ENCODE results near the gene BCL6.

The BCL6 gene

DNA sequence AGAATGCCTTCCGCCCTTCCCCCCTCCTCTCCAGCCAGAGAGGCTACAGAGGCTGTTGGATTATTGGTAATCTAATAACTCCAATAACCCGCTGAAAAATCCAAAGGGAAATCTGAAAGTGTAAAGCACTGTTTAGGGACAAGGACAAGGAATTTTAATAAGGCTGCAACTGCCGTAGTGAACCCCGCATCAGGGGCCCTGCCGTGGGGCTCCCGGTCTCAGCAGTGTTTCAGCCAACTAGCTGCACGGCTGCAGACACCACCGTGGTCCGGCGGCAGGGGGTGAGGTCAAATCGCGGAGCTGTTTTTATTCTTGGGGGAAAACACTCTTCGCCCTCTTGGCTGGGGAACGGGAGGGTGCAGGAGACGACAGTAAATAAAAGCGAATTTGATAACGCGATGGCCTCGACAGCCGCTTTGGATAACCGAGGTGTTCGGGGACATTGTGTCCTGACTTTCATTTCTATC, 6.1 kb downstream of the BCL6 start:
- no peak for DNase-seq (ENCODE audit: low spot score)

DNA sequence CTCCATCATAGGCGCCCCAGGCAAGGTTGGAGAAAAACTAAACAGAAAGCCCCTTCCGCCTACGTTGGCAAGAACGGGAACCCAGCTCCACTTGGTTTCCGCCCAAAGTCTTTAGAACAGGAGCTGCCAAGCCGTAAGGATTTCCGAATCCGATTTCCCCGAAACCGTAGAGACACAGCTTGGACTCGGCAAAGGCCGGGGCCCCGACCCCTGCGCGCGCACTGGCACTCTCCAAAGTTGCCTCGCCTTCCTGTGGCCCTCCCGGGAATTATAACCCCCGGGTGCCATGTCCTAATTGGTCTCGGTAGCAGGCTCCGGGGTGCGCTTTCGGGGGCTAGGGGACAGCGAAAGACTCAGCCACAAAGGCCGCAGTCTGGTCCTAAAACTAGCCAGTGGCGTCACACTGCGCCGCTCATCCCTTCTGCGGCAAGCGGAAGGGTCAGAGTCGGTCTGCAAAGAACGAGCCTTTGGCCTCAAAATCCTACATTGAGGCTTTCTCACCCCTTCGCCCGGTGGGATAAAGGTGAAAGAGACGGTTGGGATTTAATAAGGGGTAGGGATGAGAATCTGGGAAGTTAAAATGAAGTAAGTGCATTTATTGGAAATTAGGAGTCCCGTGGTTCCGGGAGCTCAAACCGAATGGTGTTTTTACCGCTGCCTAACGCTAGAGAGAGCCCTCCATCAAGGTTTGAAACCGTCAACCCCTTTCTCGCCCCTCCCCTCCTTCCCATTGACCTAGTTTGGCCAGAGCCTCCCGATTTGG, 6.8 kb downstream of the BCL6 start:
- peak; percentile 88 for DNase-seq (ENCODE audit: low spot score)

GRCh38 chr3:187738071-187738330, 7.3 kb downstream of the BCL6 start:
- DNase-seq (ENCODE audit: low spot score), result no peak

DNA sequence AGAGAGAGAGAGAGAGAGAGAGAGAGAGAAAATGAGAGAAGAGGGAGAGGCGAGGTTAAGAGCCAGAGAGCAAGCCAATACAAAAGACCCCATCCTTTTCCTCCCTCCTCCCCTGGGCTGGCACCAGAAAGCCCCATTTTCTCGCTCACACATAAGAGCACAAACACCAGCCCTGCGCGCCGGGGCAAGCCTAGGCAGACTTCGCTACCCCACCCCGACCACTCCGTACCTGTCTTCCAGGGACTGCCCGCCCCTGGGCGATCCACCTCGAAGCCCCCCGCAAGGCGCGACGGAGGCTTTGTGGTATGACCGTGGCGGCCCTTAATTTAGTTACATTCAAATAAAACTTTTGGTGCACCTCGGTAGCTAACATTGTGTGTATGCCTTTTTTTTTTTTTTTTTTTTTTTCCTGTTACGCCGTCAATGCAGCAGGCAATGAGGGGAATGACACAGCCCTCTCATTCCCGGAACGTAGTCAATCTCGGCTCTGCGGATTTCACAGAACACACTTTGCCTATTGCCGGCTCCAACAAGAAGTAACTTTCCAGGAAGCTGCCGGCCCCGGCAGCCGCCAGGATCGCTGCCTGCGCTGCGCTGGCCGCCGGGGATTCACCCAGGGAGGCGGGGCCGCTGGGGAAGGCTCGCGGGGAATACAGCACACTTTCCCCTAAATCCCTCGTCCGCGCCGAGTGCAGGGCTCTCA, 7.7 kb downstream of the BCL6 start:
- peak; percentile 57 for DNase-seq (ENCODE audit: low spot score)

- DNase-seq (ENCODE audit: low spot score), result no peak
These were observed 8.3 kb downstream of the BCL6 start for GRCh38 chr3:187737006-187737367.

- DNase-seq (ENCODE audit: low spot score), result peak; percentile 52
These were observed 8.8 kb downstream of the BCL6 start for GRCh38 chr3:187736418-187736871.

- DNase-seq (ENCODE audit: low spot score), result no peak
These were observed 9.4 kb downstream of the BCL6 start for GRCh38 chr3:187735837-187736236.

DNA sequence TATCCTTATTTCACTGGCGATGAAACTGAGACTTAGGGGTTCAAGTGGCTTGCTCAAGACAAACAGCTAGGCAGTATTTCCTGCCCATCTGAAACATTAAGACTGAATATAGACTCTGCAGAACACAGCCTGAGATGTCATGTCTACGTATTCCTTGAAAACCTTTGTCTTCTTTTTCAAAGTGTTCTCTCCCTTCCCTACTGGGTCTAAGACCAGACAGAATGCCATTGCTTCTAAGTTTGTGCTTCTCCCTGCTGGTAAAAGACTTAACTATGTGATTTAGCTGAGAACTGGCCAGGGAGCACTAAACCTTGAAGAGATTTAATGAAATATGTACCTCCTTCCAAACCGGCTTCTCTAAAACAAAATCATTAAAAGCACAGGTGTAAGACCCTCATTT, 9.9 kb downstream of the BCL6 start:
- DNase-seq (ENCODE audit: low spot score), result no peak

- no peak for DNase-seq (ENCODE audit: low spot score)
These were observed 10.4 kb downstream of the BCL6 start for GRCh38 chr3:187734841-187735240.

GRCh38 chr3:187733371-187733770, 11.9 kb downstream of the BCL6 start:
- DNase-seq (ENCODE audit: low spot score), result no peak

DNA sequence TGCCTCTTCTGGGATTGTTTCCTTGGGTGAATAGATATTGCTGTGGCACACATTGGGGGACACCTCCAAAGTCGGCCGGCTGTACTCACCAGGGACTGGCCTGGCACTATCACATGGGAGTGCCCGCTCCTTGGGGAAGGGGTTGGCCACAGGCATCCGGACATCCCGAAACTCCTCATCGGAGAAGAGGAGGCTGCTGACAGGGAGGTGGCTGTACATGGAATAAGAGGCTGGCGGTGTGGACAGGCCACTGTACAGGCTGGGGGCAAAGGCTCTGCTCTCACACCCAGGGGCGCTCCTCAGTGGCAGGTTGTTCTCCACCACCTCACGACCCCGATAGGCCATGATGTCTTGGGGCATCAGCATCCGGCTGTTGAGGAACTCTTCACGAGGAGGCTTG, 15.7 kb downstream of the BCL6 start:
- DNase-seq (ENCODE audit: low spot score), result no peak

- DNase-seq (ENCODE audit: low spot score), result no peak
These were observed 16.2 kb downstream of the BCL6 start for GRCh38 chr3:187728940-187729583.

GRCh38 chr3:187728248-187728647, 17.0 kb downstream of the BCL6 start:
- DNase-seq (ENCODE audit: low spot score), result no peak

GRCh38 chr3:187726564-187726963, 18.7 kb downstream of the BCL6 start:
- DNase-seq (ENCODE audit: low spot score), result no peak

DNA sequence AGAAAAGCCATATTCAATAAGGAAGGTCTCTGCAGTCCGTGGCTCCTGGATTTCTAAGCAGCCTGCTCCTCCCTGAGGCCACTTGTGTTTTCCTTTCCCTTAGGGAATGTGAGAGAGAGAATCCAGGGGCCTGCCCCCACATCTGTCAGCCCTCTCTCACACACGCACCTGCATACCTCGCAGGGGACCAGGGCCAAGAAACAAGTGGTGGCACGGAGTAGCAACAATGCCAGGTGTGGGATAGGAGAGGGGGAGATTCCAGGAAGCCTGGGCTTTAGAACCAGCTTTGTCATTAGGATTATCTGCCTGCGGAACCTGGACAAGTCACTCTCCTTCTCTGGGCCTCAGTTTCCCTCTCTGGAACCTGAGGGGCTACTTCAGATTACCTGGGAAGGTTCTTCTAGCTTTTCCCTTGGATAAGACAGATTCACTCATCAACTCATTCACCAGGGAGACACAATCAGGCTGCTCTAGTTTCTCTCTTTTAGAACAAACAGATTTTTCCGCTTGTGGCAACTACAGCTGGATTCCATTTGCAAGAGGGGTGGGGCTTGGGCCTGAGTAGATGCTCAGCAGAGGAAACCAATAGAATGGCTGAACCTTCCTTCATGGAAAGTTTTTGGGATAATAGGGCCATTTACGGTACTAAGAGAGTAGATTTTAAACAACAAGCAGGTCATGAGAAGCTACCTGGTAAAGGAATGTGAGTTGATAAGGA, 19.5 kb downstream of the BCL6 start:
- DNase-seq (ENCODE audit: low spot score), result no peak

DNA sequence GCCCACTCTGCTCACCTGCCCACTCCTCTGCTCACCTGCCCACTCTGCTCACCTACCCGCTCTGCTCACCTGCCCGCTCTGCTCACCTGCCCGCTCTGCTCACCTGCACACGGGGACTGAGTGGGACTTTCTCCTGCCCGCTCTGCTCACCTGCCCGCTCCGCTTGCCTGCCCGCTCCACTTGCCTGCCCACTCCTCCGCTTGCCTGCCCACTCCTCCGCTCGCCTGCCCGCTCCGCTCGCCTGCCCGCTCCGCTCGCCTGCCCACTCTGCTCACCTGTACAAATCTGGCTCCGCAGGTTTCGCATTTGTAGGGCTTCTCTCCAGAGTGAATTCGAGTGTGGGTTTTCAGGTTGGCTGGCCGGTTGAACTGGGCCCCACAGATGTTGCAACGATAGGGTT, 20.0 kb downstream of the BCL6 start:
- DNase-seq (ENCODE audit: low spot score), result no peak

- DNase-seq (ENCODE audit: low spot score), result no peak
These were observed 23.1 kb downstream of the BCL6 start for GRCh38 chr3:187722206-187722612.

GRCh38 chr3:187721055-187721454, 24.2 kb downstream of the BCL6 start:
- DNase-seq (ENCODE audit: low spot score), result no peak

DNA sequence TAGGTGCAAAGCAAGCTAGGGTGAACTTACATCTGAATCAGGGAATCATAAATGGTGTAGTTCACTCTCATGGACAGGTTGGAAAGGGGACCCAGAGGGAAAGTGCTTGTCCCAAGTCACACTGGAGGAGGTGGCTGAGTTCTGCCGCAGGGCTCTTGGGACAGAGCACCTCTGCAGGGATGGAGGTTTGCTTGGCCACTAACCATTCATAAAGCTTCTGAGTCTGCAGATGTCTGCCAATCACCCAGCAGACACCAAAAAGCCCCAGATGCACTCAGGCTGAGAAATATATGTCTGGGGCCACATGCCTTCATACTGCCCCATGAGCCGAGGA, 25.0 kb downstream of the BCL6 start:
- DNase-seq (ENCODE audit: low spot score), result no peak

DNA sequence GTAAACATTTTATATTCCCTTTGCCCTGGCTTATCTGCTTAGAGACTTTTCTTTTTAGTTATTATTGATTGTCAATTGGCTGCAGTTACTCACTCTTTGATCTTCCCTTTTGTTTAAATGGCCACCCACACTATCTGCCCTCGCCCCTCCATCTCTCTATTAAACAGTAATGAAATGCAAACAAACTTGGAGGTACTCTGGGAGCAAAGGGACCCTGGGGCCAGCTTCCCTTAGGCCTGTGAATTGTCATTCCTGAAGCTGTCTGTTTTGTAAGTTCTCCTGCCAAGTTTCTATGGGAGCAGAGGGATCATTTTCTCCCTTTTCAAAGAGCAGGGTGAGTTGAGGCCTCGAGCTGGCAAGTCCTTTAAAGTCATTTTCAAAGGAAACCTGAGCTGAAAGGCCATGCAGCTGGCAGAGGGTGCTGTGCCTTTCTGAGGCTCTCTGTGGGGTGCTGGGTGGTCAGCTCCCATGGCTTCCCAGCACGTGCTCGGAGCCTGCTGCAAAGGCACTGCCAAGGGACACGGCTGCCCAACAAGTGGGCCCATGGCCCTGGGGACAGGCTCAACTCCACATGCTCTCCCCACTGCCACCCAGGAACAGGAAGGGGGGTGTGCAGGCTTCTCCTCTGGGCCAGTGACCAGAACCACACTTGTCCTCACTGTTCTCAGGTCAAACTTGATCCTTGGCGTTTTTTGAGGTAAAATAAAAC, 25.5 kb downstream of the BCL6 start:
- no peak for DNase-seq (ENCODE audit: low spot score)

DNA sequence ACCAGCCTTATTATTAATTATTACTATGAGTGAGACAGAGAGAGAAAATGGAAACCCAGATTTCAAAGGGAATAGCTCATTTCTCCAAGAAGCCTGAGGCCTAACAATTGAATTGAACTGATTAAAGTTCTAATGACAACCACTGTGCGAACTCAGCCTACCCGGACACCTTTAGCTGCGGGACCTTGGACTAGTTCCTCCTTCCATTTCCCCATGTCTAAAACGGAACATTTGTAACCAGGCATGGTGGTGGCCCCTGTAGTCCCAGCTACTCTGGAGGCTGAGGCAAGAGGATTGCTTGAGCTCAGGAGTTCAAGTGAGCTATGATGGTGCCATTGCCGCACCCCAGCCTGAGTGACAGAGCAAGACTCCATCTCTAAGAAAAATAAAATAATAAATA, 26.5 kb downstream of the BCL6 start:
- no peak for DNase-seq (ENCODE audit: low spot score)

- no peak for DNase-seq (ENCODE audit: low spot score)
These were observed 27.7 kb downstream of the BCL6 start for GRCh38 chr3:187717572-187717971.

Data from kidney capillary endothelial cell (primary cell).